HepG2 (cell line): ENCODE data around the gene IRX2. TPM values are rescaled to one million over a fixed set of nuclear protein-coding genes. Genes with fewer than 3 reads are reported as not detected.

Experiments used
- ATAC-seq: fragments of 200-7000 bp; cut with Tn5 transposase; 3 replicates; pipeline ENCODE4 v1.9.1; 2020; ENCODE audit warnings: mild to moderate bottlenecking, moderate library complexity
- BruUV-seq: library from RNA; stranded (reverse); fragments of 400-500 nt; replicated peaks from 2 replicates; lab custom pipeline; 2021; lab: Mats Ljungman, UMichigan
- CTCF ChIA-PET: fragments of 300-600 bp; formaldehyde crosslinking; extraction: SDS; loops from one replicate; lab custom pipeline; 2021; ENCODE audit warnings: low total read pairs, inconsistent platforms, low intra/inter-chr PET ratio; lab: Yijun Ruan, JAX
- POLR2A ChIA-PET: fragments of 350-600 bp; sonication (Branson Sonifier 250); formaldehyde crosslinking; loops from one replicate; lab custom pipeline; 2020; ENCODE audit warnings: antibody characterized with exemption, inconsistent platforms; lab: Yijun Ruan, JAX
- DNase-seq: peaks from one replicate; pipeline ENCODE4 v3.0.0-alpha.2; 2015; ENCODE audit warnings: low spot score
- FAIRE-seq: peaks from 3 replicates; lab custom pipeline; 2011; peaks lifted over from hg19 to GRCh38; lab: Jason Lieb, UNC
- H2AFZ ChIP-seq: one replicate; pipeline ENCODE4 v1.6.1; 2011; ENCODE audit warnings: low read length, inconsistent platforms
- H3K27ac ChIP-seq: fragments of 300-600 bp; 3 replicates; pipeline ENCODE4 v1.8.0; 2011; ENCODE audit warnings: mixed run types, mild to moderate bottlenecking, mixed read lengths, low read length, inconsistent platforms; ENCODE audit not compliant: insufficient read depth; ENCODE audit errors: extremely low read length
- H3K27me3 ChIP-seq, 2 experiments: fragments of 200-600 bp in 1 of 2; 2 replicates in 1 of 2; 3 replicates in 1 of 2; pipeline versions ENCODE4 v1.6.0 to v1.8.0; 2011; ENCODE audit warnings: low read length in 2 of 2, mild to moderate bottlenecking in 2 of 2, moderate library complexity in 2 of 2, inconsistent platforms in 1 of 2; ENCODE audit not compliant: insufficient read depth in 2 of 2, control insufficient read depth in 1 of 2
- H3K36me3 ChIP-seq, 2 experiments: fragments of 200-600 bp in 1 of 2; replicated peaks in 1 of 2; 2 replicates in 1 of 2; 3 replicates in 1 of 2; pipeline versions ENCODE4 v1.5.1 to v1.8.0; 2011; ENCODE audit warnings: low read length in 2 of 2, inconsistent platforms in 1 of 2; ENCODE audit not compliant: insufficient read depth in 2 of 2, control insufficient read depth in 1 of 2
- H3K4me1 ChIP-seq: 2 replicates; pipeline ENCODE4 v1.5.1; 2012; ENCODE audit warnings: low read length, inconsistent platforms; ENCODE audit not compliant: insufficient read depth
- H3K4me2 ChIP-seq: 2 replicates; pipeline ENCODE4 v1.6.0; 2011; ENCODE audit warnings: low read depth, low read length, inconsistent platforms
- H3K4me3 ChIP-seq, 3 experiments: fragments of 200-600 bp in 1 of 3; sonication (generic), shearing (Covaris generic) in 1 of 3; replicated peaks in 1 of 3; 2 replicates each; pipeline ENCODE4 v1.5.1; 2011 to 2016; ENCODE audit warnings: low read length in 3 of 3, inconsistent platforms in 2 of 3, low read depth in 2 of 3, mild to moderate bottlenecking in 2 of 3, control low read depth in 1 of 3, mixed read lengths in 1 of 3; ENCODE audit not compliant: insufficient read depth in 1 of 3
- H3K79me2 ChIP-seq: one replicate; pipeline ENCODE4 v1.6.1; 2011; ENCODE audit warnings: low read length, inconsistent platforms; ENCODE audit not compliant: insufficient read depth
- H3K9ac ChIP-seq: 2 replicates; pipeline ENCODE4 v1.6.0; 2011; ENCODE audit warnings: mild to moderate bottlenecking, low read depth, low read length, inconsistent platforms; ENCODE audit not compliant: insufficient read depth
- H3K9me3 ChIP-seq: 2 replicates; pipeline ENCODE4 v1.5.1; 2012; ENCODE audit warnings: mild to moderate bottlenecking, low read length
- H4K20me1 ChIP-seq: 2 replicates; pipeline ENCODE4 v1.6.0; 2011; ENCODE audit warnings: inconsistent platforms, mild to moderate bottlenecking, low read length, moderate library complexity; ENCODE audit not compliant: insufficient read depth
- ATF7 ChIP-seq, 2 experiments: fragments of 450-650 bp in 1 of 2; sonication (generic) in 1 of 2; formaldehyde crosslinking in 1 of 2; IDR thresholded peaks; 2 replicates each; pipeline versions ENCODE4 v1.4.0 to v1.6.1; 2016 to 2020; ENCODE audit warnings: antibody characterized with exemption in 1 of 2, mild to moderate bottlenecking in 1 of 2, missing genetic modification reagents in 1 of 2
- MATR3 ChIP-seq: sonication (generic); formaldehyde crosslinking; IDR thresholded peaks from 2 replicates; pipeline ENCODE4 v1.4.0; 2020; ENCODE audit warnings: missing genetic modification reagents
- ZNF282 ChIP-seq: fragments of 450-650 bp; IDR thresholded peaks from 2 replicates; pipeline ENCODE4 v1.6.1; 2018; ENCODE audit not compliant: partially characterized antibody
- ZNF557 ChIP-seq: sonication (generic); formaldehyde crosslinking; IDR thresholded peaks from 2 replicates; pipeline ENCODE4 v1.4.0; 2020; ENCODE audit warnings: missing genetic modification reagents
- WGBS: methylation state at CpG from one replicate; pipeline ENCODE4 v1.1.6; 2017; ENCODE audit warnings: low lambda C conversion rate; 5-methylcytosine and 5-hydroxymethylcytosine counted together
- in situ Hi-C: cut with HindIII; loops from 2 replicates; pipeline ENCODE4 v1.10.0; 2017; ENCODE audit warnings: low pct_unique_long_range_greater_than_20kb; ENCODE audit not compliant: extremely low pct_ligation_motif_present
- intact Hi-C: fragments of 100-400 bp; cut with micrococcal nuclease; formaldehyde crosslinking; loops from one replicate; pipeline ENCODE4 v1.10.0; 2022; ENCODE audit not compliant: unreplicated experiment
- polyA plus RNA-seq, 8 experiments: library from polyadenylated mRNA; depleted of rRNA in 3 of 8; stranded (reverse) in 7 of 8; unstranded in 1 of 8; fragments of >200 nt; fragmentation: Illumina TruSeq in 4 of 8; extraction: Trizol in 4 of 8; gene quantifications; 2 replicates each; pipeline versions ENCODE4 v1.2.1 to v1.2.3, GENCODE V29; 2011 to 2016; ENCODE audit warnings: low read depth in 4 of 8, missing spikeins in 1 of 8, mixed read lengths in 1 of 8; ENCODE audit not compliant: insufficient read depth in 1 of 8
- total RNA-seq, 5 experiments: library from RNA; depleted of rRNA; stranded (reverse); fragments of >200 nt; fragmentation: Illumina TruSeq; extraction: Trizol; gene quantifications; 2 replicates each; pipeline ENCODE4 v1.2.3, GENCODE V29; 2016; ENCODE audit warnings: low read depth in 1 of 5
- TF ChIP-seq, protein P1 (sequence below): fragments of 450-650 bp; IDR thresholded peaks from 2 replicates; pipeline ENCODE4 v1.6.1; 2017
- TF ChIP-seq, protein P2 (sequence below): sonication (generic); formaldehyde crosslinking; IDR thresholded peaks from one replicate; pipeline ENCODE4 v1.5.1; 2020; ENCODE audit warnings: mild to moderate bottlenecking, missing genetic modification reagents; ENCODE audit errors: not compliant biosample characterization

IRX2 gene
- total and polyA plus RNA-seq, 2 of the 13 experiments (the other 11 are each of a cell fraction or from before 2014, with no cell fraction given), result not detected

DNA sequence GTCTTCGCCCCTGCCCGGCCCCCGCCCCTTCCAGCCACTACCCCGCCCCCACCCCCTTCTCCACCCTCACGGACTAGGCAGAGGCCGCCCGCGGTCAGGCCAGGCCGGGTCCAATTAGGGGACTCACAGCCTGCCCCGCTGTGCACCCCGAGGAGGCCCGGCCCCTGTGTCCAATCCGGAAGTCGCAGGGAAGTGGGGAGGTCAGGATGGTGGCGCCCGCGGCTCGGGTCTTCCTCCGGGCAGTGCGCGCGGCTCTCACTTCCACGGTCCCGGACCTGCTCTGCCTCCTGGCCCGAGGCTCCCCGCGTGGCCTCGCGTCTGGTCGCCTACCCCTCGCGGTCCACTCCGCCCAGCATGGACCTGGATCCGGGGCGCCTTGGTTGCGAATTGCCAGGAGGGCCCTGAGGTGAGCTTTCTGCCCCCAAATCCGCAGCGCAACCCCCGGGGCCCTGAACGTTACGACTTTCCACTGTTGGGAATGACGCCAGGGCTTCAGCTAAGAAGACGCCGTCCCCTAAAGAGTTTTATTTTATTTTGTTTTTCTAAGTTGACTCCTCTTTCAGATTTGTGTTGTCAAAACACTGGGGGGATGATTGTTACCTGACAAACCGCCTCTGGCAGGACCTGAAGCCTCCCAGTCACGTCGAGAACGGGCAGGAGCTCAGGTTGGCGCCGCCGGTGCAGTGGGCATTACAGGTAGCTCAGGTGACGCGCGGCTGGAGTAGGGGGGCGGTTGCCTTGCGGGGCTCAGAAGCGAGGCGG, 763 bp upstream of the IRX2 start:
- CTCF ChIA-PET, result no interaction called here
- ATAC-seq (no peak), DNase-seq (no peak), FAIRE-seq (no peak)
- intact Hi-C loops (no loop called here), in situ Hi-C loops (no loop called here)
- Histone ChIP-seq H3K4me2 (no peak overlapping the region), H3K9me3 (no peaks in the 10 kb centered on the region; the same call in 1 of the 2 replicates), H3K27me3 (peaks cover 0 to 23% of the 10 kb centered on the region in 2 experiments; a peak in 4 of 5 replicates), H3K4me3 (no peak overlapping the region), H3K9ac (no peak overlapping the region), H3K36me3 (no peaks in the 10 kb centered on the region), H3K79me2 (no peaks in the 10 kb centered on the region), H2AFZ (no peak overlapping the region), H3K4me1 (no peaks in the 10 kb centered on the region), H4K20me1 (no peaks in the 10 kb centered on the region), H3K27ac (no peak overlapping the region)
- TF ChIP-seq ZNF282 (no peak), MATR3 (no peak), ZNF557 (no peak), ATF7 (IDR thresholded peaks at IDR 0.05) (no peak), ATF7 (CRISPR knock-in tag; IDR thresholded peaks at IDR 0.05) (no peak)
- TF ChIP-seq, protein P1, sequence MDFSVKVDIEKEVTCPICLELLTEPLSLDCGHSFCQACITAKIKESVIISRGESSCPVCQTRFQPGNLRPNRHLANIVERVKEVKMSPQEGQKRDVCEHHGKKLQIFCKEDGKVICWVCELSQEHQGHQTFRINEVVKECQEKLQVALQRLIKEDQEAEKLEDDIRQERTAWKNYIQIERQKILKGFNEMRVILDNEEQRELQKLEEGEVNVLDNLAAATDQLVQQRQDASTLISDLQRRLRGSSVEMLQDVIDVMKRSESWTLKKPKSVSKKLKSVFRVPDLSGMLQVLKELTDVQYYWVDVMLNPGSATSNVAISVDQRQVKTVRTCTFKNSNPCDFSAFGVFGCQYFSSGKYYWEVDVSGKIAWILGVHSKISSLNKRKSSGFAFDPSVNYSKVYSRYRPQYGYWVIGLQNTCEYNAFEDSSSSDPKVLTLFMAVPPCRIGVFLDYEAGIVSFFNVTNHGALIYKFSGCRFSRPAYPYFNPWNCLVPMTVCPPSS, result no peak
- TF ChIP-seq, protein P2, sequence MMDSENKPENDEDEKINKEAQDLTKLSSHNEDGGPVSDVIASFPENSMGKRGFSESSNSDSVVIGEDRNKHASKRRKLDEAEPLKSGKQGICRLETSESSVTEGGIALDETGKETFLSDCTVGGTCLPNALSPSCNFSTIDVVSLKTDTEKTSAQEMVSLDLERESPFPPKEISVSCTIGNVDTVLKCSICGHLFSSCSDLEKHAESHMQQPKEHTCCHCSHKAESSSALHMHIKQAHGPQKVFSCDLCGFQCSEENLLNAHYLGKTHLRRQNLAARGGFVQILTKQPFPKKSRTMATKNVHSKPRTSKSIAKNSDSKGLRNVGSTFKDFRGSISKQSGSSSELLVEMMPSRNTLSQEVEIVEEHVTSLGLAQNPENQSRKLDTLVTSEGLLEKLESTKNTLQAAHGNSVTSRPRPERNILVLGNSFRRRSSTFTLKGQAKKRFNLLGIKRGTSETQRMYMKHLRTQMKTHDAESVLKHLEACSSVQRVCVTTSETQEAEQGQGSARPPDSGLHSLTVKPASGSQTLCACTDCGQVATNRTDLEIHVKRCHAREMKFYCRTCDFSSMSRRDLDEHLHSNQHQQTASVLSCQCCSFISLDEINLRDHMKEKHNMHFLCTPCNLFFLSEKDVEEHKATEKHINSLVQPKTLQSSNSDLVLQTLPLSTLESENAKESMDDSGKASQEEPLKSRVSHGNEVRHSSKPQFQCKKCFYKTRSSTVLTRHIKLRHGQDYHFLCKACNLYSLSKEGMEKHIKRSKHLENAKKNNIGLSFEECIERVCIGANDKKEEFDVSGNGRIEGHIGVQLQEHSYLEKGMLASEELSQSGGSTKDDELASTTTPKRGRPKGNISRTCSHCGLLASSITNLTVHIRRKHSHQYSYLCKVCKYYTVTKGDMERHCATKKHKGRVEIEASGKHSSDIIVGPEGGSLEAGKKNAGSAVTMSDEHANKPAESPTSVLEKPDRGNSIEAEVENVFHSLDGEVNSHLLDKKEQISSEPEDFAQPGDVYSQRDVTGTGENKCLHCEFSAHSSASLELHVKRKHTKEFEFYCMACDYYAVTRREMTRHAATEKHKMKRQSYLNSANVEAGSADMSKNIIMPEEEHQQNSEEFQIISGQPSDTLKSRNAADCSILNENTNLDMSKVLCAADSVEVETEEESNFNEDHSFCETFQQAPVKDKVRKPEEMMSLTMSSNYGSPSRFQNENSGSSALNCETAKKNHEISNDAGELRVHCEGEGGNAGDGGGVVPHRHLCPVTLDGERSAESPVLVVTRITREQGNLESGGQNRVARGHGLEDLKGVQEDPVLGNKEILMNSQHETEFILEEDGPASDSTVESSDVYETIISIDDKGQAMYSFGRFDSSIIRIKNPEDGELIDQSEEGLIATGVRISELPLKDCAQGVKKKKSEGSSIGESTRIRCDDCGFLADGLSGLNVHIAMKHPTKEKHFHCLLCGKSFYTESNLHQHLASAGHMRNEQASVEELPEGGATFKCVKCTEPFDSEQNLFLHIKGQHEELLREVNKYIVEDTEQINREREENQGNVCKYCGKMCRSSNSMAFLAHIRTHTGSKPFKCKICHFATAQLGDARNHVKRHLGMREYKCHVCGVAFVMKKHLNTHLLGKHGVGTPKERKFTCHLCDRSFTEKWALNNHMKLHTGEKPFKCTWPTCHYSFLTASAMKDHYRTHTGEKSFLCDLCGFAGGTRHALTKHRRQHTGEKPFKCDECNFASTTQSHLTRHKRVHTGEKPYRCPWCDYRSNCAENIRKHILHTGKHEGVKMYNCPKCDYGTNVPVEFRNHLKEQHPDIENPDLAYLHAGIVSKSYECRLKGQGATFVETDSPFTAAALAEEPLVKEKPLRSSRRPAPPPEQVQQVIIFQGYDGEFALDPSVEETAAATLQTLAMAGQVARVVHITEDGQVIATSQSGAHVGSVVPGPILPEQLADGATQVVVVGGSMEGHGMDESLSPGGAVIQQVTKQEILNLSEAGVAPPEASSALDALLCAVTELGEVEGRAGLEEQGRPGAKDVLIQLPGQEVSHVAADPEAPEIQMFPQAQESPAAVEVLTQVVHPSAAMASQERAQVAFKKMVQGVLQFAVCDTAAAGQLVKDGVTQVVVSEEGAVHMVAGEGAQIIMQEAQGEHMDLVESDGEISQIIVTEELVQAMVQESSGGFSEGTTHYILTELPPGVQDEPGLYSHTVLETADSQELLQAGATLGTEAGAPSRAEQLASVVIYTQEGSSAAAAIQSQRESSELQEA (CRISPR knock-in tag), result no peak
- WGBS, result 53% methylated on average over 56 of the region's 58 CpGs
- BruUV-seq, result no TSS peak
- POLR2A ChIA-PET, result no interaction called here
